SK-N-SH (cell line): ENCODE results near the gene PDE8A. TPM values are rescaled to one million over a fixed set of nuclear protein-coding genes. Genes with fewer than 3 reads are reported as not detected.

Experiments
- CTCF ChIA-PET: fragments of 300-600, 350-600 bp; formaldehyde crosslinking; extraction: SDS; loops from one replicate; lab custom pipeline; 2021; lab: Yijun Ruan, JAX
- POLR2A ChIA-PET: fragments of 350-600 bp; sonication (Branson Sonifier 250); formaldehyde crosslinking; extraction: SDS; loops from one replicate; lab custom pipeline; 2020; ENCODE audit warnings: antibody characterized with exemption, inconsistent platforms; lab: Yijun Ruan, JAX
- DNase-seq: peaks from one replicate; pipeline ENCODE4 v3.0.0; 2012
- H2AFZ ChIP-seq: fragments of 200-600 bp; sonication (generic); 2 replicates; pipeline ENCODE4 v1.8.1; 2016; ENCODE audit warnings: antibody characterized with exemption, mild to moderate bottlenecking, low read depth
- H3F3A ChIP-seq: fragments of 200-600 bp; sonication (generic); replicated peaks from 2 replicates; pipeline ENCODE3; 2016; ENCODE audit warnings: antibody characterized with exemption, mild to moderate bottlenecking; ENCODE audit not compliant: insufficient read depth
- H3K27ac ChIP-seq, 2 experiments: fragments of 200-500 bp in 1 of 2; fragments of 200-600 bp in 1 of 2; sonication (Bioruptor generic) in 1 of 2; sonication (generic), shearing (Covaris generic) in 1 of 2; 2 replicates each; pipeline versions ENCODE4 v1.5.1 to v1.6.1; 2014 to 2016; ENCODE audit warnings: low read depth in 2 of 2, inconsistent platforms in 1 of 2, low read length in 1 of 2, mild to moderate bottlenecking in 1 of 2, mixed read lengths in 1 of 2
- H3K27me3 ChIP-seq: fragments of 200-600 bp; sonication (generic), shearing (Covaris generic); 2 replicates; pipeline ENCODE4 v1.6.1; 2016; ENCODE audit warnings: mixed run types; ENCODE audit not compliant: insufficient read depth
- H3K36me3 ChIP-seq, 2 experiments: fragments of 200-500 bp in 1 of 2; fragments of 200-600 bp in 1 of 2; sonication (Bioruptor generic) in 1 of 2; sonication (generic) in 1 of 2; replicated peaks in 1 of 2; 2 replicates each; pipeline versions ENCODE3 to v1.5.1; 2014 to 2016; ENCODE audit warnings: low read length in 1 of 2, mild to moderate bottlenecking in 1 of 2; ENCODE audit not compliant: insufficient read depth in 2 of 2, control insufficient read depth in 1 of 2
- H3K4me1 ChIP-seq, 2 experiments: fragments of 200-500 bp in 1 of 2; fragments of 200-600 bp in 1 of 2; sonication (Bioruptor generic) in 1 of 2; sonication (generic), shearing (Covaris generic) in 1 of 2; 2 replicates each; pipeline versions ENCODE4 v1.5.1 to v1.6.1; 2014 to 2016; ENCODE audit warnings: low read depth in 1 of 2, low read length in 1 of 2, mixed run types in 1 of 2; ENCODE audit not compliant: insufficient read depth in 2 of 2, control insufficient read depth in 1 of 2
- H3K4me2 ChIP-seq: fragments of 200-600 bp; sonication (generic), shearing (Covaris generic); 2 replicates; pipeline ENCODE4 v1.6.1; 2017; ENCODE audit warnings: mixed run types
- H3K4me3 ChIP-seq, 2 experiments: fragments of 200-500 bp in 1 of 2; fragments of 200-600 bp in 1 of 2; sonication (Bioruptor generic) in 1 of 2; sonication (generic), shearing (Covaris generic) in 1 of 2; 2 replicates each; pipeline versions ENCODE4 v1.5.1 to v1.8.1; 2014 to 2016; ENCODE audit warnings: low read depth in 2 of 2, inconsistent platforms in 1 of 2, low read length in 1 of 2, mild to moderate bottlenecking in 1 of 2, mixed read lengths in 1 of 2, moderate library complexity in 1 of 2
- H3K79me2 ChIP-seq: fragments of 200-600 bp; sonication (generic); 2 replicates; pipeline ENCODE4 v1.8.1; 2017; ENCODE audit warnings: mild to moderate bottlenecking; ENCODE audit not compliant: insufficient read depth
- H3K9ac ChIP-seq: fragments of 200-600 bp; sonication (generic); 2 replicates; pipeline ENCODE4 v1.6.1; 2017; ENCODE audit warnings: mixed run types
- H3K9me2 ChIP-seq: fragments of 200-600 bp; sonication (generic); 2 replicates; pipeline ENCODE4 v1.6.1; 2017; ENCODE audit warnings: mixed run types
- H3K9me3 ChIP-seq: fragments of 200-600 bp; sonication (generic); 2 replicates; pipeline ENCODE4 v1.6.1; 2017; ENCODE audit warnings: mixed run types, mild to moderate bottlenecking, moderate library complexity
- H4K20me1 ChIP-seq: fragments of 200-600 bp; sonication (generic); 2 replicates; pipeline ENCODE4 v1.6.1; 2017; ENCODE audit warnings: mild to moderate bottlenecking, mixed run types; ENCODE audit not compliant: insufficient read depth
- CTCF ChIP-seq: fragments of 200-600 bp; sonication (generic); IDR thresholded peaks from 2 replicates; pipeline ENCODE4 v1.6.1; 2017; ENCODE audit warnings: antibody characterized with exemption, mild to moderate bottlenecking, moderate library complexity
- ELF1 ChIP-seq: IDR thresholded peaks from 2 replicates; pipeline ENCODE4 v1.4.0; 2012
- EP300 ChIP-seq, 2 experiments: IDR thresholded peaks; 2 replicates each; pipeline versions ENCODE4 v1.4.0 to v1.6.1; 2012; ENCODE audit warnings: borderline replicate concordance in 1 of 2, low read depth in 1 of 2, low read length in 1 of 2
- FOSL2 ChIP-seq: IDR thresholded peaks from 2 replicates; pipeline ENCODE4 v1.4.0; 2012; ENCODE audit warnings: low read depth, mild to moderate bottlenecking, moderate library complexity, borderline replicate concordance
- FOXJ3 ChIP-seq: sonication (generic); formaldehyde crosslinking; IDR thresholded peaks from 2 replicates; pipeline ENCODE4 v1.5.1; 2020; ENCODE audit warnings: mild to moderate bottlenecking, missing genetic modification reagents
- IRF3 ChIP-seq: fragments of 150-350 bp; IDR thresholded peaks from 2 replicates; pipeline ENCODE4 v1.6.1; 2016; ENCODE audit warnings: mild to moderate bottlenecking, low read depth, low read length
- JUND ChIP-seq: IDR thresholded peaks from 2 replicates; pipeline ENCODE4 v1.4.0; 2012
- MAX ChIP-seq: IDR thresholded peaks from 2 replicates; pipeline ENCODE4 v1.4.0; 2012; ENCODE audit warnings: low read depth
- MEF2A ChIP-seq: IDR thresholded peaks from 2 replicates; pipeline ENCODE4 v1.4.0; 2012; ENCODE audit warnings: low read depth, borderline replicate concordance
- NFIC ChIP-seq: IDR thresholded peaks from 2 replicates; pipeline ENCODE4 v1.4.0; 2012; ENCODE audit warnings: borderline replicate concordance
- NRF1 ChIP-seq: IDR thresholded peaks from 2 replicates; pipeline ENCODE4 v1.6.1; 2012; ENCODE audit warnings: low read depth, mild to moderate bottlenecking, low read length
- PBX3 ChIP-seq: IDR thresholded peaks from 2 replicates; pipeline ENCODE4; 2012
- POLR2AphosphoS5 ChIP-seq: IDR thresholded peaks from 2 replicates; pipeline ENCODE4 v1.6.1; 2012; ENCODE audit warnings: low read depth, low read length
- RCOR1 ChIP-seq: fragments of 150-350 bp; IDR thresholded peaks from 2 replicates; pipeline ENCODE4 v1.6.1; 2017; ENCODE audit warnings: antibody characterized with exemption, low read length
- RFX5 ChIP-seq: IDR thresholded peaks from 2 replicates; pipeline ENCODE4 v1.6.1; 2012; ENCODE audit warnings: mild to moderate bottlenecking, improper control_type of control experiment, low read length
- RXRA ChIP-seq: IDR thresholded peaks from 2 replicates; pipeline ENCODE4 v1.4.0; 2012; ENCODE audit warnings: low read depth, mild to moderate bottlenecking, borderline replicate concordance
- SMC3 ChIP-seq: IDR thresholded peaks from 2 replicates; pipeline ENCODE4 v1.6.1; 2012; ENCODE audit warnings: low read depth, low read length, improper control_type of control experiment
- TAF1 ChIP-seq: IDR thresholded peaks from 2 replicates; pipeline ENCODE4 v1.6.1; 2012; ENCODE audit warnings: low read depth, mild to moderate bottlenecking, low read length, moderate library complexity, borderline replicate concordance
- TCF12 ChIP-seq: IDR thresholded peaks from 2 replicates; pipeline ENCODE4 v1.4.0; 2012
- TEAD4 ChIP-seq: IDR thresholded peaks from 2 replicates; pipeline ENCODE4 v1.4.0; 2012; ENCODE audit warnings: mild to moderate bottlenecking, borderline replicate concordance; ENCODE audit not compliant: insufficient read depth
- USF1 ChIP-seq: IDR thresholded peaks from 2 replicates; pipeline ENCODE4 v1.4.0; 2012; ENCODE audit warnings: low read depth, borderline replicate concordance
- USF2 ChIP-seq: fragments of 150-350 bp; IDR thresholded peaks from 2 replicates; pipeline ENCODE4 v1.6.1; 2017; ENCODE audit warnings: antibody characterized with exemption, low read length, low read depth, borderline replicate concordance
- YY1 ChIP-seq: IDR thresholded peaks from 2 replicates; pipeline ENCODE4 v1.4.0; 2012; ENCODE audit warnings: low read depth, mild to moderate bottlenecking
- ZBTB33 ChIP-seq: IDR thresholded peaks from 2 replicates; pipeline ENCODE4 v1.4.0; 2012; ENCODE audit warnings: low read depth, borderline replicate concordance
- WGBS: methylation state at CpG from one replicate; pipeline ENCODE4 v1.1.6; 2017; ENCODE audit warnings: low lambda C conversion rate; 5-methylcytosine and 5-hydroxymethylcytosine counted together
- polyA plus RNA-seq, 3 experiments: library from polyadenylated mRNA; depleted of rRNA; stranded (reverse); fragments of >200 nt; gene quantifications; 2 replicates each; pipeline ENCODE4 v1.2.3, GENCODE V29; 2012

The PDE8A gene
- polyA plus RNA-seq, 1 of the 3 experiments (the other 2 are of a cell fraction) = 13.4 TPM

GRCh38 chr15:84947947-84948830 lies 33.5 kb upstream of the PDE8A start:
- no peak overlapping the region; the same call in 1 of the 2 replicates for H2AFZ ChIP-seq
- no peaks in the 10 kb centered on the region for H3K9me3 ChIP-seq
- WGBS = 45% methylated on average over 4 of the region's 4 CpGs
- CTCF ChIA-PET = interaction anchor here (0.5 to 1.4 kb wide), 6 partner anchors 20 to 361 kb away, joined by 3 to 7 read pairs (median 3); no protein-coding TSS in a partner anchor
- DNase-seq = no peak
- no peaks in the 10 kb centered on the region for H3K27me3 ChIP-seq
- H3K9me2 ChIP-seq = no peaks in the 10 kb centered on the region
- POLR2A ChIA-PET = no interaction called here
- no peaks in the 10 kb centered on the region for H3K79me2 ChIP-seq
- peak overlapping the region; percentile 26; the same call in 1 of the 2 replicates for H3K9ac ChIP-seq
- no peaks in the 10 kb centered on the region for H3K36me3 ChIP-seq
- peaks cover 0 to 7% of the 10 kb centered on the region in 2 experiments; a peak in 3 of 4 replicates for H3K4me1 ChIP-seq
- H3F3A ChIP-seq = peaks cover 23% of the 10 kb centered on the region
- H3K4me3 ChIP-seq = peak overlapping the region in 1 of 2 experiments; percentile 5; a peak in 1 of 4 replicates
- peak overlapping the region; percentile 35; the same call in 1 of the 2 replicates for H3K4me2 ChIP-seq
- peak overlapping the region in 1 of 2 experiments; percentile 95; a peak in 2 of 4 replicates for H3K27ac ChIP-seq
- no peaks in the 10 kb centered on the region for H4K20me1 ChIP-seq
- TF ChIP-seq YY1 = 0 out of 2 replicates have a peak, but pooled peaks have one; percentile 40
- TF ChIP-seq NRF1 = no peak
- TF ChIP-seq USF1 = 0 out of 2 replicates have a peak, but pooled peaks have one; percentile 27
- no peak for TF ChIP-seq IRF3
- TF ChIP-seq FOXJ3 (CRISPR knock-in tag) = no peak
- TF ChIP-seq NFIC = peak; percentile 88
- TF ChIP-seq TAF1 = no peak
- peak; percentile 92 for TF ChIP-seq FOSL2
- no peak for TF ChIP-seq MEF2A
- peak; percentile 43; the same call in 1 of the 2 replicates for TF ChIP-seq ZBTB33
- no peak for TF ChIP-seq CTCF
- no peak for TF ChIP-seq USF2
- TF ChIP-seq JUND = peak; percentile 85
- no peak for TF ChIP-seq RFX5
- TF ChIP-seq RCOR1 = no peak
- TF ChIP-seq RXRA = peak; percentile 84
- peak in 1 of 2 experiments; percentile 80; a peak in 2 of 4 replicates for TF ChIP-seq EP300 (IDR thresholded peaks at IDR 0.05; ENCODE audit: borderline replicate concordance in 1 of 2, low read depth in 1 of 2, low read length in 1 of 2)
- peak; percentile 93 for TF ChIP-seq PBX3
- TF ChIP-seq ELF1 = no peak
- no peak for TF ChIP-seq SMC3
- TF ChIP-seq TCF12 = peak; percentile 83
- TF ChIP-seq TEAD4 = peak; percentile 71
- TF ChIP-seq POLR2AphosphoS5 = peak; percentile 55; the same call in 1 of the 2 replicates
- peak; percentile 29; the same call in 1 of the 2 replicates for TF ChIP-seq MAX
